HUES48 (cell line): ENCODE results near the gene SCMH1.

Source experiments
- H3K27ac ChIP-seq: one replicate; pipeline ENCODE4 v1.7.0; 2013; ENCODE audit warnings: low read depth, low read length, inconsistent platforms
- H3K27me3 ChIP-seq: 2 replicates; pipeline ENCODE4 v1.6.1; 2013; ENCODE audit warnings: mild to moderate bottlenecking, low read length; ENCODE audit not compliant: control insufficient read depth, insufficient read depth
- H3K36me3 ChIP-seq: 2 replicates; pipeline ENCODE4 v1.6.1; 2013; ENCODE audit warnings: low read length; ENCODE audit not compliant: control insufficient read depth, insufficient read depth
- H3K4me1 ChIP-seq: 2 replicates; pipeline ENCODE4 v1.6.1; 2013; ENCODE audit warnings: mild to moderate bottlenecking, low read length; ENCODE audit not compliant: control insufficient read depth, insufficient read depth
- H3K4me3 ChIP-seq: 2 replicates; pipeline ENCODE4 v1.5.1; 2013; ENCODE audit warnings: mild to moderate bottlenecking, low read depth, low read length
- H3K9ac ChIP-seq: 2 replicates; pipeline ENCODE4 v1.6.1; 2013; ENCODE audit warnings: mild to moderate bottlenecking, low read depth, low read length, moderate library complexity
- H3K9me3 ChIP-seq: 2 replicates; pipeline ENCODE4 v1.6.1; 2013; ENCODE audit warnings: low read length; ENCODE audit not compliant: control insufficient read depth, insufficient read depth

SCMH1 gene

GRCh38 chr1:41241749-41242341 is at the start of gene SCMH1:
SCMH1 (minus strand) TSS chr1:41242306; CDS start chr1:41186133, 56,173 bp downstream.
- peak within 1 kb of the TSS; percentile 80 for H3K4me3 ChIP-seq
- H3K9ac ChIP-seq = peak within 1 kb of the TSS; percentile 65; the same call in 1 of the 2 replicates
- no peaks in the 10 kb centered on the region for H3K36me3 ChIP-seq
- H3K27ac ChIP-seq = peak within 1 kb of the TSS; percentile 69
- H3K9me3 ChIP-seq = no peaks in the 10 kb centered on the region
- H3K4me1 ChIP-seq = peaks cover 18% of the 10 kb centered on the region
- peaks cover 15% of the 10 kb centered on the region for H3K27me3 ChIP-seq

- Histone ChIP-seq H3K9me3 (no peaks in the 10 kb centered on the region), H3K36me3 (no peaks in the 10 kb centered on the region), H3K4me3 (no peak overlapping the region), H3K4me1 (peaks cover 9% of the 10 kb centered on the region), H3K9ac (no peak overlapping the region), H3K27me3 (peaks cover 13% of the 10 kb centered on the region; the same call in 1 of the 2 replicates), H3K27ac (no peak overlapping the region)
Measured at GRCh38 chr1:41291195-41291594, 49.1 kb upstream of the SCMH1 start.

- H3K9ac ChIP-seq = no peak overlapping the region
- H3K27me3 ChIP-seq = peaks cover 25% of the 10 kb centered on the region
- no peak overlapping the region for H3K4me3 ChIP-seq
- H3K36me3 ChIP-seq = no peaks in the 10 kb centered on the region
- no peak overlapping the region for H3K27ac ChIP-seq
- H3K4me1 ChIP-seq = peaks cover 12% of the 10 kb centered on the region
- H3K9me3 ChIP-seq = no peaks in the 10 kb centered on the region
Measured at GRCh38 chr1:41289196-41289595, 47.1 kb upstream of the SCMH1 start.

GRCh38 chr1:41286992-41287391 is 44.9 kb upstream of the SCMH1 start:
- H3K27me3 ChIP-seq = peaks cover 27% of the 10 kb centered on the region
- no peaks in the 10 kb centered on the region for H3K36me3 ChIP-seq
- H3K9me3 ChIP-seq = no peaks in the 10 kb centered on the region
- H3K9ac ChIP-seq = no peak overlapping the region
- no peak overlapping the region for H3K27ac ChIP-seq
- H3K4me3 ChIP-seq = no peak overlapping the region
- H3K4me1 ChIP-seq = peaks cover 12% of the 10 kb centered on the region

GRCh38 chr1:41286486-41286885 is 44.4 kb upstream of the SCMH1 start:
- H3K27me3 ChIP-seq = peaks cover 27% of the 10 kb centered on the region
- H3K27ac ChIP-seq = no peak overlapping the region
- no peaks in the 10 kb centered on the region for H3K36me3 ChIP-seq
- H3K4me1 ChIP-seq = peaks cover 12% of the 10 kb centered on the region
- no peak overlapping the region for H3K4me3 ChIP-seq
- no peak overlapping the region for H3K9ac ChIP-seq
- no peaks in the 10 kb centered on the region for H3K9me3 ChIP-seq

DNA sequence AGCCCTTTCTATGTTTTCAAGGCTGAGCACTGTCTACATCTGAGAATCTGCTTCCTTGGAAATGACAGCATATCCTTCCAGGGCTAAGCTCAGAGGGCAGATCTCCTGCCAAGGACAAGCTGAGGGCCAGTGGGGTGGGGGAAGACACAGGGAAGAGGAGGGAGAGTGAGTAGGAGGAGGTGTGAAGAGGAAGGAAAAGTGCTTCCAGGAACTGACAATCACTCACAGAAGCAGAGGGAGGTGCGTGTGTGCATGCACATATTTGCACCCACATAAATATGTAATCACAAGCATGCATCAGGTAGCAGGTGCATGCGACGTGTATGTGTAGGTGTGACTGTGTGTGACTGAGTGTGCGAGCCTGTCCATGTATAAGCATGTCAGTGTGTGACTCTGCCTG is 43.7 kb upstream of the SCMH1 start:
- H3K9ac ChIP-seq = no peak overlapping the region
- no peak overlapping the region for H3K27ac ChIP-seq
- H3K36me3 ChIP-seq = no peaks in the 10 kb centered on the region
- peaks cover 27% of the 10 kb centered on the region for H3K27me3 ChIP-seq
- no peaks in the 10 kb centered on the region for H3K9me3 ChIP-seq
- H3K4me1 ChIP-seq = peaks cover 12% of the 10 kb centered on the region
- H3K4me3 ChIP-seq = no peak overlapping the region

DNA sequence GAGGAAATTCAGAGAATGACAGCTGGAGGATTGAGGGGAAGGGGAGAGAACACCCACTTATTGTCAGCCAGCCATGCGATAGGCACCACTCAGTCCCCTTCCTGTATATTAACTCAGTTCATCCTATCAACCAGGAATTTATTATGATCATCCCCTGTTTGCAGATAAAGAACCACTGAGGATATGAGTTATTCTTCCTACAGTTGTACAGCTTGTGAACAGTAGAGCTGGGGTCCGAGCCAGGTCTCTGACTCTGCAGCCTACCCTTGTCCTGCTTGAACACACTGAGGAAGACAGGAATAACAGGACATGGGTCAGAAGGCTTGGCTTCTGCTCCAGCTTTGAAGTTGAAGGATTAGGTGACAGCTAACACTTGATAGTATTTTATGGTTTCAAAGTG is 42.0 kb upstream of the SCMH1 start:
- no peaks in the 10 kb centered on the region for H3K9me3 ChIP-seq
- H3K4me3 ChIP-seq = no peak overlapping the region
- H3K27me3 ChIP-seq = peaks cover 21% of the 10 kb centered on the region
- peaks cover 12% of the 10 kb centered on the region for H3K4me1 ChIP-seq
- H3K9ac ChIP-seq = no peak overlapping the region
- no peak overlapping the region for H3K27ac ChIP-seq
- no peaks in the 10 kb centered on the region for H3K36me3 ChIP-seq

GRCh38 chr1:41282679-41283317 is 40.7 kb upstream of the SCMH1 start:
- Histone ChIP-seq H3K9me3 (no peaks in the 10 kb centered on the region), H3K9ac (no peak overlapping the region), H3K4me3 (no peak overlapping the region), H3K27me3 (peaks cover 16% of the 10 kb centered on the region), H3K4me1 (peaks cover 12% of the 10 kb centered on the region), H3K27ac (no peak overlapping the region), H3K36me3 (no peaks in the 10 kb centered on the region)

DNA sequence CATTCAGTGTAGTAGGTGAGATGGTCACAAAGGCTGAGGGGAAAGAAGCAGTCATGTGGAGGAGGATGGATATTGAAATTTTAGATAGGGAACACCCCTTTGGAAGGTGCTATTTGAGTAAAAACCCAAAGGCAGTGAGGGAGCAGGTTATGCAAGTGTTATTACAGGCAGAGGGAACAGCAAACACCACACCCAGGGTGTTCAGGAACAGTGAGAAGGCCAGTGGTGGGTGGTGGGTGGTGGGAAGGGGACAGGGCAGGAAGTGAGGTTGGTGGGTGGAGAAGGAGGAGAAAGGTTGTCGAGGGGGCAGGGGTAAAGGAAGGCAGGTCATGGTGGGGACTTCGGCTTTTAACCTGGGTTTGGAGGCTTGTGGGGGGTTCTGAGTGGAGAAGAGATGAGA is 39.2 kb upstream of the SCMH1 start:
- no peaks in the 10 kb centered on the region for H3K36me3 ChIP-seq
- peaks cover 5% of the 10 kb centered on the region for H3K4me1 ChIP-seq
- H3K9ac ChIP-seq = no peak overlapping the region

DNA sequence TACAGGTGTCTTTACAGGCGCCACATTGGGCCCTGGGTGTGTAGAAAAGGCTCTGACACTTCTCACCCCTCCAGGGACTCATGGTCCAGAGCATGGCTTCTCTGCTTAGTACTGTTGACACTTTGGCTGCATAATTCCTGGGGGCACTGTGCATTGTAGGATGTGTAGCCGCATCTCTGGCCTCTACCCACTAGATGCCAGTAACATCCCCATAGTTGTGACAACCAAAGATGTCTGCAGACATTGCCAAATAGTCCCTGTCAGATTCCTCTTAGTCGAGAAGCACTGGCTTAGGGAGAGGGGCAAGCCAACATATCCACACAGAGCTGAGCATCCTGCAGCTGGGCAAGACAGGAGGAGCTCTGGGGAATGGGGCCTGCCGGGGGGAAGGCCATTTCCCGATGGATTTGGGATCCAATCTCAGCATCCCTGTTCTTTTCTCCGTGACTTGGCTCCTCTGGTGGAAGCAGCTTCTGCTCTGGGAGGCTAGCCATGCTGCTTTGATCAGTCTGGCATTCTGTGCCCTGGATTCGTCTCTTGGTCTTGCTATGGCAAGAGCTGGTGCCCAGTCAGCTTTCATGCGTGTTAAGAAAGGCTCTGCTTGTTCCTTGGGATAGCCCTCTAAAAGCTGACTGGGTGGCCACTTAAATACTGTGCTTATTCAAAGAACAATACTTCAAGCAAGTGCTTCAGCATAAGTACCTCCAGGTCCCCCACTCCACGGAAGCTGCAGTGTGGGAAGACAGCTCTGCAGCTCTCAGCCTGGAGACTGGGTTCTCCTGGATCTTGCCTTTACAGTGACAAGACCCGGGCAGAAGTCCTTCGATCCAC is 38.3 kb upstream of the SCMH1 start:
- no peak overlapping the region for H3K27ac ChIP-seq
- no peaks in the 10 kb centered on the region for H3K9me3 ChIP-seq
- H3K36me3 ChIP-seq = no peaks in the 10 kb centered on the region
- no peak overlapping the region for H3K4me3 ChIP-seq
- H3K27me3 ChIP-seq = peaks cover 7% of the 10 kb centered on the region
- H3K4me1 ChIP-seq = no peaks in the 10 kb centered on the region
- H3K9ac ChIP-seq = no peak overlapping the region

More for the DNA sequence above, 39.2 kb upstream of the SCMH1 start:
- no peak overlapping the region for H3K4me3 ChIP-seq
- no peak overlapping the region for H3K27ac ChIP-seq
- H3K9me3 ChIP-seq = no peaks in the 10 kb centered on the region
- peaks cover 15% of the 10 kb centered on the region for H3K27me3 ChIP-seq

DNA sequence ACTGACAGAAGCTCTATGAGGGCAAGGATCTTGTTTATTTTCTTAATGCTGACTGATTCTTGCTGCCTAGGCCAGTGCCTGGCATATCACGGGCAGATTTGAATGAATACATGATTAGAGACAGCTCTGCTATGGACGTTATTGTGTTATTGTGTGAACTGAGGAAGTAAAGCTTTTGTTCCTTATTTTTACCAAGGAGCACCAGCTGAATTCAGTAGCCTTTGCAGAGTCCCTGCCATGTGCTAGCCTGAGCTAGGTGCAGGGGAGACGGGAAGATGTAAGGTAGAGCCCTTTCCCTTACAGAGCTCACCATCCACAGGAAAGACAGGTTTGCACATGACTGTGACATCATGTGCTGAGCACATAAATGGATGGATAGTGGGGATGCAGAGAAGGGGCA is 36.0 kb upstream of the SCMH1 start:
- Histone ChIP-seq H3K4me1 (no peaks in the 10 kb centered on the region), H3K9me3 (no peaks in the 10 kb centered on the region), H3K27me3 (no peaks in the 10 kb centered on the region), H3K4me3 (no peak overlapping the region), H3K27ac (no peak overlapping the region), H3K36me3 (no peaks in the 10 kb centered on the region), H3K9ac (no peak overlapping the region)
